HG03175 (cell line): ENCODE results near the gene YARS1.
A peak's percentile ranks its signal among the peaks of the same experiment; 100 is the strongest.

Experiments
- ATAC-seq: cut with Tn5 transposase; IDR thresholded peaks from one replicate; pipeline ENCODE4 v1.9.1; 2021; ENCODE audit warnings: mild to moderate bottlenecking, moderate library complexity; ENCODE audit not compliant: unreplicated experiment

The YARS1 gene

DNA sequence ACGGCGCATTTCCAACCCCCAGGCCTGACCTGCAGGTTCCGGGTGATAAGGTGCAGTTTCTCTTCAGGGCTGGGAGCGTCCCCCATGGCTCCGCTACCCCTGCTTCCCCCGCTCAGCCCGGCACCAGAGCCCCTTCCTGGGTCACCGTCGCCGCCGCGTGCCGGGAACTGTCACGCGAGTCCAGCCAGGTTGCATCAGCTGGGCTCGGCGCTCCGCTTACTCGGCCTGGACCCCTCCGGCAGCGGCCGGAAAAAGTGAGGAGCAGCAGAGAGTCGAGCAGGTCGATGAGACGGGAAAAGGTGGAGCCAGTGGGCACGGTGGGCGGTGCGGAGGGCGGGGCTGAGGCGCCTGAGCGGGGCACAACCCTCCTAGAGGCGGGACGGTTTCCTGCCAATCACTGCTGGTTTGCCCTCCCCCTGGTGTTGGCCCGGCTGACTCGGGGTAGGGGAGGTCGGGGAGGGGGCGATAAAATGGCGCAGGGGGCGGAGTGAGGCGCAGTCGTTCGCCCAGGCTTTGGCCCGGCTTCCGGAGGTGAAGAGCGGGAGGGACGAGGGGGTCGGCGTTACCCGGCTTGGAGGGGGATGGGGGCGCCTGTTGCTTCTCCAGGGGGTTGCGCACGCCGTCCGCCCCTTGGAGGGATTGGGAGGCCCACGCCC, at the start of gene YARS1, which contains the start of gene S100PBP:
TSS of gene YARS1 (minus strand) at position 200 of the 656 bp plus-strand sequence. CDS start at position 86, 114 bp downstream.
TSS of gene S100PBP (plus strand) at position 495 of the 656 bp plus-strand sequence. CDS start 8,447 bp downstream, outside the sequence.
- ATAC-seq: peak; percentile 85

DNA sequence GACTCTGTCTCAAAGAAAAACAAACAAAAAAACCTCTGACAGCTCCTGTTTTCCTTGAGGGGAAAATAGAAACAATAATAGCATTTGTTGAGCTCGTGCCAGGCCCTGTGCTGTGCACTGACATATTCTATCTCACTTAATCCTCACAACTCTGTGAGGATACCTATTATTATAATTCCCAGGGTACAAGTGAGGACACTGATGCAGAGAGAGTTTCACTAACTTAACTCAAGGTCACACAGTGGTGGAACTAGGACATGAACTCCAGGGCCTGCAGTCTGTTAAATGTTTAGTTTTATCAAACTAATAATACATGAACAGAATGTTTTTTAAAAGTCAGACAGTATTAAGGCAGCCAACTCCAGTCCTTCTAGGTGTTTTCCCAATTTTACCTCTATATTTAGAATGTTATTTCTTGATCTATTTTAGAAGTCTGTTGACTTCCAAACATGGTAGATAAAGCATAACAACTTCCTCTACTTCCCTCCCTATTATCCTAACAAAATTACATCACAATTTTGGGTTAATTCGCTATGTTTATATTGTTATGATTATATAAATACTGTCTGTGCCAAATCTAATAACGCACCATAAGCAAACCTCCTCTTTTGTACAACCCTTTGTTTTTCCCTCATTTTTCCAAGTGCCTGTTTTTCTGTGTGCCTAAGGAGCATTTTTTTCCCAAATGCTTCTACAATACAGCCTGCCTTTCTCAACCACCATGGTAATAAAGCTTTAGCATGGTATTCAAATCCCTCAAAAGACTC, 48.7 kb upstream of the YARS1 start:
- no peak for ATAC-seq

DNA sequence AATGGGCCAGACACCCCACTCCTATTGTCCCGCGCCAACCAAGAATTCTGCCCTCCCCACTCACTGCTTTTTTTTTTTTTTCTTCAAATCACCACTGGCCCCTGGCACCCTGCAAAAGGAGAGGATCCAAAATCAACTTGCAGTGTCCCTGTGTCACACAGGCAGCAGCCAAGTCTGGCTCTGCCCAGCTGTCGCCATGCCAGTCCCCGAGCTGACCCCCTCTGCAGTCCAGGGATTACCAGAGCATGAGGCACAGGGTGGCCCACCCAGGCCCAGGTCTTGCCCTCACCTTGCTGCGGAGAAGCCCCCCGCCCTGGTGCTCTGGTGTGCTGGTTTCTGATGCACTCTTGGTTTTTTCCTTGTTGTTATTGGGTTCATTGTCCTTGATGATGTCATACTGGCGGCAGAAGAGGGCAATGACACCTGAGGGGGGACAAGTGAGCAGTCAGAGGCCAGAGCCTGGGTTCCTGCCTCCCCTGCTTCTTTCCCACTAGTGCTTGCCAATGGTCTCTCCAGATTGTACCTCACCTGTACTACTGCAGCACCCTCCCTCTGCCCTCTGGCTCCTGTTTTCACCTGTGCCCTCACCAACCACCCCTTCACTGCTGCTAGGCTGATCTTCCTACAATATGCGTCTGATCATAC, 47.3 kb upstream of the YARS1 start:
- no peak for ATAC-seq

DNA sequence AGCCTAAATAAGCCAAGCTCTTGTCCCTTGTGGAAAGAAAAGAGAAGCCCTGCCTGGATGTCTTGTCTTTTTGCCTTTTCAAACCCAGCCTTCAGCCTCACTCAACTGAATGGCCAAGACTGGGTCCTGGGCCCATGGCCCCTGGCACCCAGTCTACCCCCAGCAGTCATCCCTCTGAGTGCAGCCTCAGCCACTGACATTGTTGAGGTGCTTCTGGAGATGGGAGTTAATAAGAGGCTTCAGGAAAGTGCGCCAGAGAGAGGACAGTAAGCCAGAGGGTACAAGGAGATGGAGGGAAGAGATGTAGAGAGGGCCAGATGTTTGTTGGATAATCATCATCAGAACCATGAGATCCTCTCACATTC, 46.7 kb upstream of the YARS1 start:
- ATAC-seq: no peak

DNA sequence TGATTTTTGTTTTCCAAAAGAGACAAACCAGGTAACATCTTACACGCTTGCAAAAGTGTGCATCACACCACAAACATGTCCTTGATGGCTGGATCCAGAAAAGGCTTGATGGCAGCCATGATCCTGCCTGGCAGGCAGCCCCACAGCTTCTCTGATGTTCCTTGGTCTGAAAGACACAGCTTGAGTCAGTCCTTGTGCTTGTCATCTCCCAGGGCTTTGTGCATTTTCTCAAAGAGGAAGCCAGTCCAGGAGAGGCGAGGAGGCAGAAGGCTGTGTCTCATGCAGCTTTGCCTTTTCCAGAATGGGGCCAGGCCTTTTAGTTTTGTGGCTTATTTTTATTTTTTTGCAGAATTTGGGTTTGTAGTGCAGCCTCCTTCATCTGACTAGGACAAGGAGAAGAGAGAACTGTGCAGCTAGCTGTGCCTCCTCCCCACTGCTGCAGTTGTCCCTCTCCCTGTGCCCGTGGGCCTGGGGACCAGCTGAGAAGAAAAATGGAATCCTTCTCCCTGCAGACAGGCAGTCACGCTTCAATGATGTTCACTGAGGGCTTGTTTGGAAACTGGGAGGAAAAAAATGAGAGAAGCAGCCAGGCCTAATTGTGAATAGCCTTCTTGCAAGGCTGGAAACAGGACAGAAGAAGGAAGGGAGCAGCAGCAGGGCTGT, 46.2 kb upstream of the YARS1 start:
- no peak for ATAC-seq

DNA sequence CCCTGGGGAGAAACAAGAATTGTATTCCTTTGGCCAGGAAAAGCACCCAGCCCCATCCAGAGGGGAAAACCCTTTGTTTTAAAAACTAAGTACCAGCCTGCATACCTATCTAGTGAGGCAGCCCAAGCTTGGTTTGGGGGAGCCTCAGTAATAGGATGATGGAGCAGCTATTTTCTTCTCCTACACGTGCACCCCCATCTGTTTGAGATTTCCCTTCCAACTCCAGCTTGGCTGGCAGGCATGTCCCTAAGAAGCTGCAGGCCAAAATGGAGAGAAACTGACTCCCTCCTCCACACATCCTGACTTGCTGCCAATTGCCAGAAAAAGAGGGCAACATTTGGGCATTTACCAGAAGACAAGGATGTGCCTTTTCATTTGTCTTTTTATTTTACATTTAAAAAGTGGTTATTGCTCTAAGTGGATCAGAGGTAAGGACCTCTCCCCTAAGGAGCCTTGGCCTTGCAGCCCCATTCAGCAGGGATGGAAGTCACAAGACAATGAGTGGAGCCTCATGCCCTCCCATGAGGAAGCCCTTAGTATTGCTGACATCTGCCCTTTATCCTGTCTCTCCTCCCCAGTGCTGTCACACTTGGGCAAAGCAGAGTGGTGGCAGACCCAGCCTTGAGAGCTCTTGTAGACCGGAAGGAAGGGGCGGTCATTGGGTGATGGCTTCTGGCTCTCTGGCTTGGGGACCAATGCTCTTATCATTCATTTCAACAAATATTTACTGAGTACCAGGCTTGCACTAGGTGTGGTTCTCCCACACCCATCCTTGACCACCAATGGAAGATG, 44.9 kb upstream of the YARS1 start:
- ATAC-seq: no peak

DNA sequence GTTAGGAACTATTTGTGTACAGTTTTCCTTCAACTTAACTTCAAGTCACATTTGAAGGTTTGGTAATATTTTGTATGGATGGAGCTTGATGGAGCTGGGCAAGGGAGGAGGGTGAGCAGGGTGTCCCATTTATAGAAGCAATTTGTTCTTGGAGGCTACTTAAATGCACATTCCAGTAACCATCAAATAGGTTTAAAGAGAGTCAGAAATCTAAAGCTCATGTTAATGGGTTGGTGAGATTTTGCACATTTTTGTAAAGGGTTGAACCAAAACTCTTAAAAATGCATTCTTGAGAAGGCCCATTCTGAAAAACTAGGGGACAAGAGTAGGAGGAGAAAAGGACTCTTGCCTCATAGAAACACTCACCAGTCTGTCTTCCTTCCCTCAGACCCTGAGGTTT, 43.4 kb upstream of the YARS1 start:
- no peak for ATAC-seq

DNA sequence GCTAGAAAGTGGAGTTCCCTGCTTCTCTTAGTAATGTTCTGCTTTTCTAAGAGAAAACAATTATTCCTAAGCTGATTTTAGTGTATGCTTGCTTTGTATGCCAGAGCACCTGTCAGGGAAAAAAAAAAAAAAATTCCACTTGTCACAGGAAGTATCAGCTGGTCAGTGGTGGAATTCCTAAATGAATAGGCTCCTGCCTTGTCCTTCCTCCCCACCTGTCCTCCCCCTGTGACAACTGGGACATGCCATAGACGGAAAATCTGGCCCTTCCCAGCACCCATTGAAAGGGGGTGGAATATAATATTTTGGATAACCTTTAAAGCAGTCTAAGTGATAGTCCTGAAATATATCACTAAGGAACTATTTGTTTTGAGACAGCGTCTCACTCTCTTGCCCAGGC, 42.8 kb upstream of the YARS1 start:
- ATAC-seq: no peak

DNA sequence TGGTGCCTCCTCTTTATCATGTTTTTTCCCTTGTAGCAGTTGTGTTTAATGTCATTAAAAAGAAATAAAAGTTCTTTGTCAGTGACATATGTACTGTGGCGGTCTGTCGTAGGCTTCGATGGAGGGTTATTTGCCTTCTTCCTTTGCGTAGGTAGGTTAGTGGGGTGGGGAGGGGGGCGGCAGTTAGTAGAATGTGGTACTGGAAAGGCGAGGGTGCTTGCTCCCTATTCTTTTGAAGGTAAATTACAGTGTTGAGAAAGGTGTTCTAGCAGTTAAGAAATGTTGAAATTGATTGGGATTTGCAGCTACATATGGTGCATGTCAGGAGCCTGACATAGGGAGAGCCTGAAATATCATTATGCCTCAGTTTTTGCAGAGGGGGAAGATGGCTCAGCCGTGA, 41.6 kb upstream of the YARS1 start:
- ATAC-seq: no peak

DNA sequence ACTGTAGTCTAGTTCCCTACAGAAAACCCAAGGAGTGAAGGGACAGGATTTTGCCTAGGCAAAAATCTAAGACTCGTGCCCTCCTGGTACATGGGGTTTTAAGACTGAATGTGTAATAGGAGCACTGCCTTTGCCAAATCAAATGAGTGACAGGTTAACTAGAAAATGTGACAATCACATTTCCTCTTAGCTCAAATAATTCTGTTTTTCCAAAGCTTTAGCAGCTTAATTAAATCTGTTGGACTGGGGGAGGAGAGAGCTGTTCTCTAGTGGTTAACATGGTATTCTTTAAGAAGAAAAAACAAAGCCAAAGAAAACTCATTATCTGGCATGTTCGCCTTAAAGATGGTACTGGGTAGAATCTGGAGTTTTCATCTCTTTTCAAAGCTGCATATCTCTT, 41.0 kb upstream of the YARS1 start:
- no peak for ATAC-seq

DNA sequence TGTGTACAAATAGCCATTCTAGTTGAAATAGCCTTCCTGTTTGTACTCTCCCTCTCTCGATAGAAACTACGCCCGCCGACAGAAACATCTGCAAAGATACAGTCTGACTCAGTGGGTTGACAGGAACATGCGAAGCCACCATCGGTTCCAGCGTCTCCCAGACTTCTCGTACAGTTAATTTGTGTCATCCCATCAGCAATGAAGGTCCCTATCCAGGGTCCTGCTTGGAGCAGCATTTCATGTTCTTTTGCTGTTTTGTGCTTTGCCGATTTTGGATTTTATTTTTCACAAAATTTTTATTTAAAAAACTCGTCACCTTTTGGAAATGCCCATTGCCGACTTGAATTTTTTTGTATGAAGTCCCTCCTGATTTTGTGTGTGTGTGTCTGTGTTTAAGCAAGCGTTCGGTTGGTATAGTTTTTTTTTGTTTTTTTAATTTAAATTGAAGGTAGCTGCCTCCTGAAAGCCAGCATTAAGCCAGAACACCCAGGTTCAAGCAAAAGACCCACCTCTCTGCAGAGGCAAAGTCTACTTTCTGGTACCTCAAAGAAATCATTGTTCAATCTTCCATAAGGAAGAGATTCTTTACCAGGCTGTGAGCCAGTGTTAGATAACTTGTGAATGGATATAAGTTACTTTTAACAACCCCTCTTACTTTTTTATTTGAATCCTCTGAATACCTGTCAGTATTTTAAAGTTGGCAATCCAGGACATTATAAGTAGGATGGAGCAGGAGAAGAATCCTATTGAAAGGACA, 38.9 kb upstream of the YARS1 start:
- ATAC-seq: no peak

DNA sequence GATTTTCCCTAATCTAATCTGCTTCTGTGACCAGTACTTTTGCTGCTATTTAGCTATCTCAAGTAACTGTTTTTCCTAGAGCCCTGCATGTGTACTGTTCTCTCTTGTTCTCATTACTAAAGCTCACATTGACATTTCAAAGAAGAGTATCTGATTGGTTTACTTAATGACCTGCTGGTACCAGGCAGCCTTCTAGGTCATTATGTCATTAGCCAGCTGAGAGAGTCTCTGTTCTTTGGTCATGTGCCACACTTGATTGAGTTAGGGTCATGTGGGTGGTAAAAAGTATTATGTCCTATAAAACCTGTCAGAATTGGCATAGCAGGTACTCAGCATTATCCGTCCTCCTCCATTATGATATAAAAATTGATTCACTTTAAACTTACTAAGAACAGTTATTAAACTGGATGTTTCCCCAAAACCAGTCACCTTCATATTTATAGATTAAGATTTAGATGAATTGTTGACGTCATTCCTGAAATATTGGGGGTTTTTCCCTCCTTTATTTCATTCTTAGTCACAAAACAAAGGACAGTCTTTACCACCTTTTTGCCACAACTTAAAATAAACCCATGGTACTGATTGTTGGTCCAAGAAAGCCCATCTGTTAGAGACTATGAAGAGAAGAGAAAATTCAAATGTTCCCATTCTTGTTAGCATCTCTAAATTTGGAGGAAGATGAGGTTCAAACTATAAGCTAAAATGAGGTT, 31.4 kb upstream of the YARS1 start:
- ATAC-seq: no peak

DNA sequence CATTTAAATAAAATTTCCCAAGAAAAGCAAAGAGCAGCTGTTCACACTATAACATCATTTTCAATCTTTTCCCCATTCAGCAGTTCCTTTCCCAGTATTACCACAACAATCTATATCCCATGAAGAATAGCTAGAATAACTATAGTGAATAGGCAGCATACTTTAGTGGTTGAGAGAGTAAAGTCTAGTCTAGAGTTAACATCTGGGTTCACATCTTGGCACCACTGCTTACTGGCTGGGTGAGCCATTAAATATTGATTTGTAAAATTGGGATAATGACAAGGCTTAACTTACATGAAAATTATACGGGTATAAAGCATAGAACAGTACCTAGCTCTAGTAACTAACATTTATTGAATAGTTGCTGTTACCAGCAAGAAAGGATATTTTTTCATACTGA, 14.7 kb upstream of the YARS1 start:
- ATAC-seq: no peak

DNA sequence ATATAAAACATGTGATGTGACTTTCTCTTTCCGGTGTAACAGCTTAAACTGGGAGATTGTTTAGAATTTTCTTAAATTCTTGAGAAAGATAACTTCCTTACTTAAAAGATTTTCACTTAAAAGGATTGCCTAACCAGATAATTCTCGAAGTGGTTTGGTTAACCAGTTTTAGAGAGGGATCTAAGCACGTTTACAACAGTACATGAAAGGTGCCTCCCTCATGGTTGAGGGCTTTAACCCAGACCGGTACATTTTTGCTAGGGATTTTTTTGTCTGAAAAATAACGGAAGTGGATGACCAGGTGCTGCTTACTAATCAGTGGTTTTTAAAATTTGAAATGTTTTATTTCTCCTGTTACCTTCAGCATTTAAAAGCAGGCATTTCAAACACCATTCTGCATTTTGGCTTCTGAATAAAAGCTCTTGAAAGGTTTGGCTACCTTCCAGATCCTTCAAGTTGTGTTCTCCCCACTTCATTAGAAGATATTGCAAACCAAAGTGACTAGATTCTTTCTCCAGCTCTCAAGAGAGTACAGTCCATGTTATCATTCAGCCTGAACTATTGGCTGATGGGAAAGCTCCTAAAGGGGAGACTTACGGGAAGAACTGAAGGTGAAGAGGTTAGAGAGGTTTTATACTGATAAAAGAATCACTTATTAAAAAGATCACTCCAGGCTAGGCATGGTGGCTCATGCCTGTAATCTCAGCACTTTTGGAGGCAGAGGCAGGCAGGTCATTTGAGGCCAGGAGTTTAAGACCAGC, 13.1 kb upstream of the YARS1 start:
- no peak for ATAC-seq

DNA sequence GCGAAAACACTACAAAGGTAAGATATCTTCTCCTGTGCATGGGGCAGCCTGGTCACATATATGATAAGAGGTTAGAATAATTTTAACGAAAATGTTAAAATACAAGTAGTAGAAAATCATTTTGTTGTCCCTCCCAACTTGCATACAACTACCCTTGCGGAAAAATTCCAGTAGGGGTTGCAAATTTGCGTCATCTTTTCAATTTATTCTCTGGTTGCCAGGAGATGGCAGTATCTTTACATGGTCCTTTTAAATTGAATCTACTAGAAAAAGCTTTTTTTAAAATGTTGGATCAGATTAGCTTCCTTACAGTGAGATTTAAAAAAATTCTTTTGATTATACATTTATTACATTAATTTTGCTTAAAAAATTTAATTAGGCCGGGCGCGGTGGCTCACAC, 11.2 kb upstream of the YARS1 start:
- ATAC-seq: no peak

DNA sequence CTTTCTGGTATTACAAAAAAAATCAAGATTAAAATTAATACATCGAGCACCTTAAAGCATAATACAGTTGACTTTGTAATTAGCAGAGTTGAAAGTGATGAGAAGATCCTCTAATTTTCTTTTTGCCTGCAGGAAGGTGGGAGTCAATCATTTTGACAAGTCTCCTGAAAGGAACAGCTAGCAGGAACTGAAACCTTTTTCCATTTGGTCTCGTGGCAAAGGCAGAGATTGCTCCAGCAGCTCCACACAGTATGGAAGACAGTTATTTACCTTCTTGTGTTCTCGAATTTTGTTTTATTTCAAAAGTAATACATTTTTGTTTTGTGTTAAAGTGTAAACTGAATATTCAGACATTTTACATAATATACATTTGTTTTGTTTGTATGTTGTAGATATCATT, 8.0 kb upstream of the YARS1 start:
- no peak for ATAC-seq

DNA sequence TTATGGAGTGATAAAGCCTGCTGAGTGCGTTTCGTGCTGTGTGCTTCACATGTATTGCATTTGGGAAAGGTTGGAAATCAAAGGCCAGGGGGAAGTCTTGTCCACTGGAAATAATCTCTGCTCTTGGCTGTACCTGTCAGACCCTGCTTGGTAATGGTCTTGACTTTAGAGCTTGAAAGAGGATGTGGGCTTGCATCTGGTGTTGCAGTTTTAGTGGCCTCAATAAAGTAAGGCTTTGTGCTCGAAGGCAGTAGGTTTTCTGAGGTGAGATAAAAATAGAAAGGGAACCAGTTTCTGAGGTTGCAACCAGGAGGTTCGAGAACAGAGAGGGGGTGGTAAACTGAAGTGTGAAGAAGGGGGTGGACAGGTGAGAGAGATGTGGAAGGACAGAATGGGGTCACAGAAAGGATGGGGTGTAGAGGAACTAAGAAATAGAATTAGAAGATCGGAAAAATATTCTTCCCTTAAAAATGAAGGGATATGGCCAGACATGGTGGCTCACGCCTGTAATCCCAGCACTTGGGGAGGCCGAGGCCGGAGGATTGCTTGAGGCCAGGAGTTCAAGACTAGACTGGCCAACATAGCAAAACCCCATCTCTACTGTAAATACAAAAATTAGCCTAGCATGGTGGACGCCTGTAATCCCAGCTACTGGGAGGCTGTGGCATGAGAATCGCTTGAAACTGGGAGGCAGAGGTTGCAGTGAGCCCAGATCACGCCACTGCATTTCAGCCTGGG, 1.8 kb upstream of the YARS1 start:
- peak; percentile 31 for ATAC-seq
